Lower leg skin (tissue), 4 donors: Measurements from ENCODE around the gene ACSS3. TPM values are rescaled to one million over a fixed set of nuclear protein-coding genes. Genes with fewer than 3 reads are reported as not detected.

Source experiments
- DNase-seq, 2 donors: peaks; one replicate each; pipeline ENCODE4 v3.0.0-alpha.2; 2019; ENCODE audit warnings: low spot score in 2 of 2
- H3K4me3 ChIP-seq: fragments of 200-600 bp; sonication (generic); 2 replicates; pipeline ENCODE4 v1.5.1; 2017; ENCODE audit warnings: mild to moderate bottlenecking, low read depth; ENCODE audit not compliant: poor library complexity, severe bottlenecking
- POLR2A ChIP-seq, 2 donors: fragments of 450-650 bp; IDR thresholded peaks; one replicate each; pipeline ENCODE4 v1.6.1; 2016 to 2017; ENCODE audit warnings: antibody characterized with exemption in 2 of 2, mild to moderate bottlenecking in 1 of 2, moderate library complexity in 1 of 2
- WGBS, 2 donors: methylation state at CpG; one replicate each; pipeline ENCODE4 v1.1.5; 2018; 5-methylcytosine and 5-hydroxymethylcytosine counted together
- intact Hi-C: fragments of 100-400 bp; cut with DNase I; formaldehyde crosslinking; loops from one replicate; pipeline ENCODE4 v1.15.0; 2023; ENCODE audit warnings: low total_unique reads
- total RNA-seq, 4 donors: library from RNA; depleted of rRNA; stranded (reverse); fragments of >200 nt; gene quantifications; one replicate each; pipeline ENCODE4 v1.1.0, GENCODE V29; 2016
- TF ChIP-seq, protein P1 (sequence below), 3 donors: fragments of 450-650 bp; IDR thresholded peaks; one replicate each; pipeline ENCODE4 v1.5.1; 2016; ENCODE audit warnings: antibody characterized with exemption in 3 of 3, mild to moderate bottlenecking in 3 of 3, moderate library complexity in 2 of 3

The ACSS3 gene
- total RNA-seq, 4 donors from 2014 or later: 3.0 to 8.6 (median 6.6) TPM

DNA sequence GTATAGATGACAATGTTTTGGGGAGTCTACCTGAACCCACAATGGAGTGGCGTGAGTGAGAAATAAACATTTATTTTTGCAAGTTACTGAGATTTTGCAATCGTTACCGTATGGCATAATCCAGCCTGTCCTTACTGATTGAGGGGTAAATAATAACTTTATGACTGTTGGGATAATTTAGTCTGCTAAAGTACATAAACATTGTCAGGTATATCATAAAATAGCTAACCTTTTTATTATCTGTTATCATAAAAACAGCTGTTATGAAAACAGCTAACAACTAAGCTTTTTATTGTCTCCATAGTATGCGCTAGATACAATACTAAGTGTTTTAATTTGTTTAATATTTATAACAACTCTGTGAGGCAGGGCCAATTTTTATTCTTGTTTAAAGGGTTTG, 10.3 kb downstream of the ACSS3 start:
- DNase-seq: no peak
- H3K4me3 ChIP-seq: no peak overlapping the region
- 94 to 95% methylated on average over 4 of the region's 4 CpGs for WGBS, 2 donors
- intact Hi-C loops: no loop called here
- TF ChIP-seq, protein P1, sequence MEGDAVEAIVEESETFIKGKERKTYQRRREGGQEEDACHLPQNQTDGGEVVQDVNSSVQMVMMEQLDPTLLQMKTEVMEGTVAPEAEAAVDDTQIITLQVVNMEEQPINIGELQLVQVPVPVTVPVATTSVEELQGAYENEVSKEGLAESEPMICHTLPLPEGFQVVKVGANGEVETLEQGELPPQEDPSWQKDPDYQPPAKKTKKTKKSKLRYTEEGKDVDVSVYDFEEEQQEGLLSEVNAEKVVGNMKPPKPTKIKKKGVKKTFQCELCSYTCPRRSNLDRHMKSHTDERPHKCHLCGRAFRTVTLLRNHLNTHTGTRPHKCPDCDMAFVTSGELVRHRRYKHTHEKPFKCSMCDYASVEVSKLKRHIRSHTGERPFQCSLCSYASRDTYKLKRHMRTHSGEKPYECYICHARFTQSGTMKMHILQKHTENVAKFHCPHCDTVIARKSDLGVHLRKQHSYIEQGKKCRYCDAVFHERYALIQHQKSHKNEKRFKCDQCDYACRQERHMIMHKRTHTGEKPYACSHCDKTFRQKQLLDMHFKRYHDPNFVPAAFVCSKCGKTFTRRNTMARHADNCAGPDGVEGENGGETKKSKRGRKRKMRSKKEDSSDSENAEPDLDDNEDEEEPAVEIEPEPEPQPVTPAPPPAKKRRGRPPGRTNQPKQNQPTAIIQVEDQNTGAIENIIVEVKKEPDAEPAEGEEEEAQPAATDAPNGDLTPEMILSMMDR (IDR thresholded peaks at IDR 0.05): no peak
- no peak for TF ChIP-seq POLR2A (IDR thresholded peaks at IDR 0.05)

- WGBS, 2 donors: 83 to 88% methylated on average over 1 of the region's 1 CpG
- no peak for DNase-seq
- no peak overlapping the region for H3K4me3 ChIP-seq
Measured at GRCh38 chr12:81089412-81089811, 11.5 kb downstream of the ACSS3 start.

GRCh38 chr12:81092053-81092452, 14.2 kb downstream of the ACSS3 start:
- intact Hi-C loops: no loop called here
- 86% methylated on average over 3 of the region's 3 CpGs for WGBS, 2 donors
- DNase-seq: no peak
- TF ChIP-seq POLR2A (IDR thresholded peaks at IDR 0.05): no peak
- TF ChIP-seq, protein P1 (IDR thresholded peaks at IDR 0.05): no peak
- no peak overlapping the region for H3K4me3 ChIP-seq

More at GRCh38 chr12:81089412-81089811, 11.5 kb downstream of the ACSS3 start:
- no peak for TF ChIP-seq POLR2A (IDR thresholded peaks at IDR 0.05)
- TF ChIP-seq, protein P1 (IDR thresholded peaks at IDR 0.05): no peak
- intact Hi-C loops: no loop called here

- intact Hi-C loops: no loop called here
- no peak for DNase-seq
- 68 to 75% methylated on average over 1 of the region's 1 CpG for WGBS, 2 donors
- no peak overlapping the region for H3K4me3 ChIP-seq
- no peak for TF ChIP-seq POLR2A (IDR thresholded peaks at IDR 0.05)
- TF ChIP-seq, protein P1 (IDR thresholded peaks at IDR 0.05): no peak
Measured at GRCh38 chr12:81094718-81095360, 17.0 kb downstream of the ACSS3 start.

GRCh38 chr12:81095501-81096232, 17.8 kb downstream of the ACSS3 start:
- no peak overlapping the region for H3K4me3 ChIP-seq
- no peak for TF ChIP-seq POLR2A (IDR thresholded peaks at IDR 0.05)
- TF ChIP-seq, protein P1 (IDR thresholded peaks at IDR 0.05): no peak
- 38 to 39% methylated on average over 6 of the region's 6 CpGs for whole genome bisulfite sequencing, 2 donors
- DNase-seq: no peak
- intact Hi-C loops: no loop called here
